K562 (cell line): ENCODE data around the gene LSS. TPM values are rescaled to one million over a fixed set of nuclear protein-coding genes. Genes with fewer than 3 reads are reported as not detected.

Experiments
- CBX1 ChIP-seq: sonication (generic); IDR thresholded peaks from 2 replicates; pipeline ENCODE4 v1.6.1; 2016; ENCODE audit warnings: antibody characterized with exemption, low read depth, mild to moderate bottlenecking
- CCNT2 ChIP-seq: IDR thresholded peaks from 2 replicates; pipeline ENCODE4 v1.6.1; 2011; ENCODE audit warnings: borderline replicate concordance, low read depth, mild to moderate bottlenecking, moderate library complexity, mixed read lengths, low read length; ENCODE audit not compliant: insufficient read length; ENCODE audit errors: extremely low read depth
- CSDE1 ChIP-seq, 2 experiments: fragments of 450-650 bp; IDR thresholded peaks; 2 replicates each; pipeline ENCODE4 v1.6.1; 2016; ENCODE audit warnings: mild to moderate bottlenecking in 1 of 2
- FUS ChIP-seq: fragments of 200-400 bp; formaldehyde crosslinking; optimal IDR thresholded peaks from 2 replicates; pipeline ENCODE3; 2017; ENCODE audit warnings: low read depth, low read length
- HNRNPK ChIP-seq: fragments of 200-400 bp; formaldehyde crosslinking; IDR thresholded peaks from one replicate; pipeline ENCODE4 v1.6.1; 2018; ENCODE audit warnings: mild to moderate bottlenecking, low read depth, low read length; ENCODE audit not compliant: poor library complexity, severe bottlenecking
- MAFK ChIP-seq: IDR thresholded peaks from 2 replicates; pipeline ENCODE4 v1.6.1; 2011; ENCODE audit warnings: low read length, improper control_type of control experiment
- MTF1 ChIP-seq: fragments of 250-450 bp; sonication (Bioruptor Pico); IDR thresholded peaks from 2 replicates; pipeline ENCODE4 v1.9.0; 2021; ENCODE audit warnings: moderate library complexity, mild to moderate bottlenecking, inconsistent platforms, borderline replicate concordance
- RBM22 ChIP-seq: fragments of 200-400 bp; formaldehyde crosslinking; IDR thresholded peaks from 2 replicates; pipeline ENCODE4 v1.6.1; 2018; ENCODE audit warnings: low read length, low read depth; ENCODE audit not compliant: poor library complexity, severe bottlenecking
- SMAD1 ChIP-seq: fragments of 150-350 bp; IDR thresholded peaks from 2 replicates; pipeline ENCODE4 v1.6.1; 2014; ENCODE audit warnings: low read length, low read depth; ENCODE audit not compliant: partially characterized antibody
- SMC3 ChIP-seq: conservative IDR thresholded peaks from 2 replicates; pipeline ENCODE4 v1.6.1; 2011; ENCODE audit warnings: low read depth, low read length, improper control_type of control experiment; ENCODE audit not compliant: insufficient read depth
- ZHX1 ChIP-seq: fragments of 150-350 bp; conservative IDR thresholded peaks from 2 replicates; pipeline ENCODE4 v1.6.1; 2014; ENCODE audit warnings: low read length
- ZNF263 ChIP-seq: sonication (generic); formaldehyde crosslinking; IDR thresholded peaks from 2 replicates; pipeline ENCODE4 v1.8.0; 2022; ENCODE audit warnings: mild to moderate bottlenecking, missing genetic modification reagents, borderline replicate concordance
- ZNF644 ChIP-seq: fragments of 200-800 bp; sonication (Bioruptor generic); IDR thresholded peaks from 2 replicates; pipeline ENCODE4 v1.6.1; 2016; ENCODE audit warnings: low read depth, missing genetic modification characterization, missing compliant biosample characterization
- polyA plus RNA-seq, 8 experiments: library from polyadenylated mRNA; depleted of rRNA in 4 of 8; stranded (reverse) in 5 of 8; unstranded in 3 of 8; fragments of >200 nt; fragmentation: Nextera tagmentation in 2 of 8; fragmentation: Illumina TruSeq in 1 of 8; extraction: Ambion mirVana in 2 of 8; extraction: Trizol in 1 of 8; gene quantifications; 2 replicates each; pipeline versions ENCODE4 v1.2.1 to v1.2.3, GENCODE V29; 2011 to 2014; ENCODE audit warnings: inconsistent platforms in 1 of 8, missing spikeins in 1 of 8
- total RNA-seq, 7 experiments: library from RNA; depleted of rRNA in 6 of 7; stranded (reverse); fragments of >200 nt in 6 of 7; fragmentation: Illumina TruSeq in 2 of 7; extraction: Trizol in 2 of 7; gene quantifications; 2 replicates each; pipeline versions ENCODE4 v1.2.1 to v1.2.3, GENCODE V29; 2011 to 2021; ENCODE audit warnings: low replicate concordance in 1 of 7
- TF ChIP-seq, protein P1 (sequence below): fragments of 450-650 bp; IDR thresholded peaks from 2 replicates; pipeline ENCODE4 v1.6.1; 2016; ENCODE audit warnings: antibody characterized with exemption

Gene LSS
- total and polyA plus RNA-seq, 9 of the 15 experiments (the other 6 are each of a cell fraction or from before 2014, with no cell fraction given) = 2.2 to 89.5 (median 37.4) TPM

DNA sequence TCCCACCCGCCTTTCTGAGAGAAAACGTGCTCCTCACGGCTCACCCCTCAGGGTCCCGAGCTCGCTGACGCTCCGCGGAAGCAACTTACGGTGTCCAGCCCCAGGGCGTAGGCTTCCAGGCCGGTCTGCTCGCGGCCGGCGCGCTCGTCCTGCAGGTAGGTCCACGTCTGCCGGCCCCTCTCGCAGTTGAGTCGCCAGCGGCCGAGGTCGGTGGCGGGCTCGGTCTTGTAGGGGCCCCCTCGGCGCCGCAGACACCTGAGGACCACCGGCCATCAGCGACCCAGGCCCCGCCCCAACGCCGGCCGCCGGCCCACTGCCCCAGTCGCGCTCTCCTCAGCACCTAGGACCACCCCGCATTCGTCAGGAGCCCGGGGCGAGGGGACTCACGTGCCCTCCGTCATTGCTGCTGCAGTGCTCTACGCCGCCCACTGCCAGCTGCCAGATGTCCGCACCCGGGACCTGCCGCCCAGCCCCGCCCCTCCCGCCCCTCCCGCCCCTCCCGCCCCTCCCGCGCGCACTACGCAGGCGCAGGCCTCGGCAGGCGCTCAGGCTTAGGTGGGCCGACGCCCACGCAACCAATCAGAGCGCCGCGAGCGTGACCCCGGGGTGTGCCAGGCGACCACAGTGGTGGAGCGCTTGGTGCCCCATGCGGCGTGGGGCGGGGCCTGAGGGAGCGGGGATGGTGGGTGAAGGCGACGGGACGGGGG lies at the start of gene LSS (continued):
- no peak for TF ChIP-seq ZHX1
- no peak for TF ChIP-seq SMAD1
- TF ChIP-seq RBM22 = peak; percentile 8
- no peak for TF ChIP-seq MAFK
- TF ChIP-seq CSDE1 (IDR thresholded peaks at IDR 0.05) = no peak
- 0 out of 2 replicates have a peak, but pooled peaks have one; percentile 41 for TF ChIP-seq MTF1 (CRISPR knock-in tag)
- peak; percentile 64 for TF ChIP-seq CCNT2
- TF ChIP-seq, protein P1, sequence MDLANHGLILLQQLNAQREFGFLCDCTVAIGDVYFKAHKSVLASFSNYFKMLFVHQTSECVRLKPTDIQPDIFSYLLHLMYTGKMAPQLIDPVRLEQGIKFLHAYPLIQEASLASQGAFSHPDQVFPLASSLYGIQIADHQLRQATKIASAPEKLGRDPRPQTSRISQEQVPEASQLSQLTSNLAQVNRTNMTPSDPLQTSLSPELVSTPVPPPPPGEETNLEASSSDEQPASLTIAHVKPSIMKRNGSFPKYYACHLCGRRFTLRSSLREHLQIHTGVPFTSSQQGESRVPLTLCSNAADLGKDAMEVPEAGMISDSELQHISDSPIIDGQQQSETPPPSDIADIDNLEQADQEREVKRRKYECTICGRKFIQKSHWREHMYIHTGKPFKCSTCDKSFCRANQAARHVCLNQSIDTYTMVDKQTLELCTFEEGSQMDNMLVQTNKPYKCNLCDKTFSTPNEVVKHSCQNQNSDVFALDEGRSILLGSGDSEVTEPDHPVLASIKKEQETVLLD = no peak
- peak; percentile 83 for TF ChIP-seq HNRNPK
- TF ChIP-seq ZNF644 (tag) = no peak
- no peak for TF ChIP-seq FUS
- peak; percentile 63; the same call in 1 of the 2 replicates for TF ChIP-seq ZNF263 (CRISPR knock-in tag)
- TF ChIP-seq CBX1 = 0 out of 2 replicates have a peak, but pooled peaks have one; percentile 65
- no peak for TF ChIP-seq SMC3
